A549 (cell line): ENCODE results near the gene UPK1A. TPM values are rescaled to one million over a fixed set of nuclear protein-coding genes. Genes with fewer than 3 reads are reported as not detected.
A peak's percentile ranks its signal among the peaks of the same experiment; 100 is the strongest.

Experiments used
- ATAC-seq, 2 experiments: fragments of 200-7000 bp in 1 of 2; fragments of >200 bp in 1 of 2; cut with Nextera tagmentation in 1 of 2; cut with Tn5 transposase in 1 of 2; 3 replicates each; pipeline versions ENCODE4 v1.8.0 to v1.9.1; 2018 to 2020; ENCODE audit warnings: mild to moderate bottlenecking in 1 of 2, moderate library complexity in 1 of 2
- CTCF ChIA-PET: fragments of 300-600 bp; sonication (Branson Sonifier 250); formaldehyde crosslinking; extraction: SDS; loops from one replicate; lab custom pipeline; 2021; ENCODE audit warnings: antibody characterized with exemption, inconsistent platforms; lab: Yijun Ruan, JAX
- POLR2A ChIA-PET: fragments of 350-600 bp; formaldehyde crosslinking; extraction: SDS; loops from one replicate; lab custom pipeline; 2021; ENCODE audit warnings: antibody characterized with exemption, inconsistent platforms; lab: Yijun Ruan, JAX
- DNase-seq, 2 experiments: peaks; one replicate each; pipeline versions ENCODE4 v3.0.0 to v3.0.0-alpha.2; 2011 to 2016; ENCODE audit warnings: low read depth in 1 of 2, low spot score in 1 of 2
- FAIRE-seq: peaks from 2 replicates; lab custom pipeline; 2011; peaks lifted over from hg19 to GRCh38; lab: Jason Lieb, UNC
- H3K27ac ChIP-seq, 2 experiments: fragments of >200 bp; sonication (Bioruptor Twin); formaldehyde crosslinking; 3 replicates each; pipeline ENCODE4 v1.5.1; 2016 to 2017
- H3K4me1 ChIP-seq: fragments of >200 bp; sonication (Bioruptor Twin); formaldehyde crosslinking; 3 replicates; pipeline ENCODE4 v1.6.1; 2016
- H3K4me2 ChIP-seq: fragments of >200 bp; sonication (Bioruptor Twin); formaldehyde crosslinking; 3 replicates; pipeline ENCODE4 v1.6.1; 2016
- H3K4me3 ChIP-seq: fragments of >200 bp; sonication (Bioruptor Twin); formaldehyde crosslinking; 3 replicates; pipeline ENCODE4 v1.5.1; 2016
- H3K9me3 ChIP-seq: fragments of >200 bp; sonication (Bioruptor Twin); formaldehyde crosslinking; 3 replicates; pipeline ENCODE4 v1.6.1; 2016
- BHLHE40 ChIP-seq: IDR thresholded peaks from 2 replicates; pipeline ENCODE4 v1.6.1; 2012; ENCODE audit warnings: low read depth, low read length, inconsistent platforms
- CBX8 ChIP-seq: fragments of 200-600 bp; sonication (generic); IDR thresholded peaks from 2 replicates; pipeline ENCODE4 v1.6.1; 2016
- EHMT2 ChIP-seq: fragments of 200-600 bp; sonication (generic); IDR thresholded peaks from 2 replicates; pipeline ENCODE4 v1.6.1; 2016; ENCODE audit warnings: antibody characterized with exemption, low read depth, mild to moderate bottlenecking, moderate library complexity
- EP300 ChIP-seq, 2 experiments: fragments of >200 bp; sonication (Bioruptor Twin); formaldehyde crosslinking; IDR thresholded peaks; 2 replicates in 1 of 2; 3 replicates in 1 of 2; pipeline ENCODE4 v1.6.1; 2016 to 2017
- ESRRA ChIP-seq: fragments of 150-350 bp; IDR thresholded peaks from 2 replicates; pipeline ENCODE4 v1.6.1; 2014; ENCODE audit warnings: mild to moderate bottlenecking, low read length, borderline replicate concordance
- FOSB ChIP-seq: fragments of 250-450 bp; sonication (Bioruptor Pico); IDR thresholded peaks from 2 replicates; pipeline ENCODE4 v1.5.0; 2020; ENCODE audit warnings: mild to moderate bottlenecking, moderate library complexity
- FOSL2 ChIP-seq, 2 experiments: fragments of 450-650 bp in 1 of 2; fragments of >200 bp in 1 of 2; sonication (Bioruptor Twin) in 1 of 2; formaldehyde crosslinking; IDR thresholded peaks; 2 replicates each; pipeline versions ENCODE4 v1.5.0 to v1.6.1; 2016 to 2020; ENCODE audit warnings: mild to moderate bottlenecking in 1 of 2, moderate library complexity in 1 of 2
- FOXS1 ChIP-seq: fragments of 250-450 bp; sonication (Bioruptor Pico); IDR thresholded peaks from 2 replicates; pipeline ENCODE4 v1.5.0; 2020; ENCODE audit warnings: mild to moderate bottlenecking, moderate library complexity
- HEYL ChIP-seq: fragments of 250-450 bp; sonication (Bioruptor Pico); IDR thresholded peaks from 2 replicates; pipeline ENCODE4 v1.8.0; 2021; ENCODE audit warnings: mild to moderate bottlenecking, moderate library complexity
- HOXB13 ChIP-seq: fragments of 250-450 bp; sonication (Bioruptor Pico); IDR thresholded peaks from 2 replicates; pipeline ENCODE4 v1.5.0; 2020; ENCODE audit warnings: low read depth, mild to moderate bottlenecking, moderate library complexity
- HOXB5 ChIP-seq: fragments of 250-450 bp; sonication (Bioruptor Pico); IDR thresholded peaks from 2 replicates; pipeline ENCODE4 v1.5.0; 2020; ENCODE audit warnings: mild to moderate bottlenecking, moderate library complexity
- JUN ChIP-seq, 2 experiments: fragments of >200 bp; sonication (Bioruptor Twin); formaldehyde crosslinking; IDR thresholded peaks; 2 replicates in 1 of 2; 3 replicates in 1 of 2; pipeline ENCODE4 v1.6.1; 2016 to 2017
- JUNB ChIP-seq: fragments of >200 bp; sonication (Bioruptor Twin); formaldehyde crosslinking; IDR thresholded peaks from 2 replicates; pipeline ENCODE4 v1.6.1; 2016
- KDM1A ChIP-seq: fragments of 200-600 bp; sonication (generic); IDR thresholded peaks from 2 replicates; pipeline ENCODE4 v1.6.1; 2016; ENCODE audit warnings: low read depth, mild to moderate bottlenecking
- MAFK ChIP-seq: fragments of 450-650 bp; IDR thresholded peaks from 2 replicates; pipeline ENCODE4 v1.6.1; 2014; ENCODE audit not compliant: partially characterized antibody
- MAZ ChIP-seq: fragments of 150-350 bp; IDR thresholded peaks from 2 replicates; pipeline ENCODE4 v1.6.1; 2014; ENCODE audit warnings: antibody characterized with exemption, low read depth, low read length, borderline replicate concordance
- NFE2L2 ChIP-seq: fragments of 150-350 bp; conservative IDR thresholded peaks from 2 replicates; pipeline ENCODE4 v1.6.1; 2014; ENCODE audit warnings: low read length
- NR3C1 ChIP-seq: fragments of >200 bp; sonication (Bioruptor Twin); formaldehyde crosslinking; IDR thresholded peaks from 3 replicates; pipeline ENCODE4 v1.6.1; 2017
- POLR2A ChIP-seq: IDR thresholded peaks from 2 replicates; pipeline ENCODE4 v1.6.1; 2012; ENCODE audit warnings: mild to moderate bottlenecking, low read length
- RAD21 ChIP-seq, 2 experiments: fragments of >200 bp in 1 of 2; sonication (Bioruptor Twin) in 1 of 2; formaldehyde crosslinking in 1 of 2; IDR thresholded peaks in 1 of 2; conservative IDR thresholded peaks in 1 of 2; 2 replicates in 1 of 2; 3 replicates in 1 of 2; pipeline ENCODE4 v1.6.1; 2012 to 2018; ENCODE audit warnings: inconsistent platforms in 1 of 2
- TFCP2L1 ChIP-seq: fragments of 250-450 bp; sonication (Bioruptor Pico); IDR thresholded peaks from 2 replicates; pipeline ENCODE4 v1.5.0; 2021; ENCODE audit warnings: mild to moderate bottlenecking
- TP53 ChIP-seq: fragments of 250-450 bp; sonication (Bioruptor Pico); IDR thresholded peaks from 2 replicates; pipeline ENCODE4 v1.5.0; 2021; ENCODE audit warnings: mild to moderate bottlenecking, moderate library complexity
- ZFP36 ChIP-seq: fragments of 450-650 bp; IDR thresholded peaks from 2 replicates; pipeline ENCODE4 v1.6.1; 2014; ENCODE audit warnings: borderline replicate concordance; ENCODE audit not compliant: partially characterized antibody
- WGBS: methylation state at CpG from one replicate; pipeline ENCODE4 v1.1.6; 2017; ENCODE audit errors: missing lambda C conversion rate; 5-methylcytosine and 5-hydroxymethylcytosine counted together
- polyA plus RNA-seq, 4 experiments: library from polyadenylated mRNA; depleted of rRNA in 3 of 4; stranded (reverse); fragments of >200 nt; fragmentation: RNase III in 1 of 4; extraction: RNeasy Plus Mini Kit Qiagen cat#74134 plus additional on column Dnase treatment in 1 of 4; gene quantifications; 2 replicates in 3 of 4; 3 replicates in 1 of 4; pipeline ENCODE4 v1.2.3, GENCODE V29; 2011 to 2017
- TF ChIP-seq, protein P1 (sequence below): fragments of >200 bp; sonication (Bioruptor Twin); formaldehyde crosslinking; IDR thresholded peaks from 3 replicates; pipeline ENCODE4 v1.6.1; 2016
- TF ChIP-seq, protein P2 (sequence below): IDR thresholded peaks from 2 replicates; pipeline ENCODE4 v1.6.1; 2012
- TF ChIP-seq, protein P3 (sequence below): fragments of 450-650 bp; IDR thresholded peaks from 2 replicates; pipeline ENCODE4 v1.6.1; 2014; ENCODE audit warnings: antibody characterized with exemption
- TF ChIP-seq, protein P4 (sequence below): IDR thresholded peaks from 2 replicates; pipeline ENCODE4 v1.6.1; 2012; ENCODE audit warnings: low read depth, borderline replicate concordance
- TF ChIP-seq, protein P5 (sequence below): fragments of 250-450 bp; sonication (Bioruptor Pico); IDR thresholded peaks from 2 replicates; pipeline ENCODE4 v1.5.0; 2020; ENCODE audit warnings: low read depth, mild to moderate bottlenecking, moderate library complexity

The UPK1A gene
- polyA plus RNA-seq, 2 of the 4 experiments (the other 2 are of a cell fraction): 0.44 to 0.78 TPM

DNA sequence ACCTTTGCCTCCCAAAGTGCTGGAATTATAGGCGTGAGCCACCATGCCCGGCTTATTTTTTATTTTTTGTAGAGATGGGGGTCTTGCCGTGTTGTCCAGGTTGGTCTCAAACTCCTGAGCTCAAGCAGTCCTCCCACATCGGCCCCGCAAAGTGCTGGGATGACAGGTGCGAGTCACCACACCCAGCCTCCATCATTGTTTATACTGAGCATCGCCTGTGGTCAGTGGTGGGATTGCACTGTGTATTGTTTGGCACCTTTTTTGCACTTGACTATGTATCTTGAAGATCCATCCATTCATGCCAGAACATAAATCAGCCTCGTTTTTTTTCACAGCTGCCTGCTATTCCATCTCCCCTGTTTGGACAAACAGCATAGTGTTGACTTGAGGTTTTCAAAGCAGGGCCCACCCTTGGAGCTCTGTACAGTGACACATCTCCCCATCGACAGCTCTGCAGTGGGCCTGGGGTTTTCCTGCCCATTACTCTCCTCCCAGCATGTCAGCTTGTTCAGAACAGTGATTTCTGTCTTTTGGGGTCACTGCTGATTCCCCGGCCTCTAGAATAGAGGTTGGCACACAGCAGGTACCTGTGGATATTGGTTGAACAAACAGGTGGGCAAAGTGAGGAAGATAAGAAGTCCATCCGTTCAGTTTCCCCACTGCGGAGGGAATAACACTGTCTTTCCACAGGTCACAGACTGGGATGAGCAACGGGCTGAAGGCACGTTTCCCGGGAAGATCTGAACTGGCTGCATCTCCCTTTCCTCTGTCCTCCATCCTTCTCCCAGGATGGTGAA is 8.2 kb upstream of the UPK1A start:
- POLR2A ChIA-PET: interaction anchor here (1.1 to 3.0 kb wide), 2 partner anchors 10 to 15 kb away, joined by 3 to 15 read pairs; partner anchors contain the start of gene COX6B1
- ATAC-seq (peak; percentile 91 to 94), FAIRE-seq (no peak), DNase-seq (peak; percentile 50 to 68)
- H3K27ac ChIP-seq: no peak overlapping the region
- WGBS: 80% methylated on average over 15 of the region's 15 CpGs
- H3K9me3 ChIP-seq: no peaks in the 10 kb centered on the region
- TF ChIP-seq TP53: no peak
- no peak for TF ChIP-seq FOXS1 (CRISPR knock-in tag)
- TF ChIP-seq RAD21 (conservative IDR thresholded peaks at IDR 0.05 in 1 of 2, IDR thresholded peaks at IDR 0.05 in 1 of 2): peak in 1 of 2 experiments; percentile 17; a peak in 1 of 5 replicates
- TF ChIP-seq MAFK: no peak
- TF ChIP-seq, protein P1, sequence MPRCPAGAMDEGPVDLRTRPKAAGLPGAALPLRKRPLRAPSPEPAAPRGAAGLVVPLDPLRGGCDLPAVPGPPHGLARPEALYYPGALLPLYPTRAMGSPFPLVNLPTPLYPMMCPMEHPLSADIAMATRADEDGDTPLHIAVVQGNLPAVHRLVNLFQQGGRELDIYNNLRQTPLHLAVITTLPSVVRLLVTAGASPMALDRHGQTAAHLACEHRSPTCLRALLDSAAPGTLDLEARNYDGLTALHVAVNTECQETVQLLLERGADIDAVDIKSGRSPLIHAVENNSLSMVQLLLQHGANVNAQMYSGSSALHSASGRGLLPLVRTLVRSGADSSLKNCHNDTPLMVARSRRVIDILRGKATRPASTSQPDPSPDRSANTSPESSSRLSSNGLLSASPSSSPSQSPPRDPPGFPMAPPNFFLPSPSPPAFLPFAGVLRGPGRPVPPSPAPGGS: no peak
- no peak for TF ChIP-seq NR3C1
- TF ChIP-seq TFCP2L1 (CRISPR knock-in tag): no peak
- TF ChIP-seq NFE2L2: no peak
- no peak for TF ChIP-seq KDM1A
- TF ChIP-seq CBX8: no peak
- TF ChIP-seq, protein P2, sequence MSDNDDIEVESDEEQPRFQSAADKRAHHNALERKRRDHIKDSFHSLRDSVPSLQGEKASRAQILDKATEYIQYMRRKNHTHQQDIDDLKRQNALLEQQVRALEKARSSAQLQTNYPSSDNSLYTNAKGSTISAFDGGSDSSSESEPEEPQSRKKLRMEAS: no peak
- TF ChIP-seq ZFP36: peak; percentile 1
- no peak for TF ChIP-seq HOXB13 (CRISPR knock-in tag)
- no peak for TF ChIP-seq MAZ
- TF ChIP-seq FOSB (CRISPR knock-in tag): no peak
- no peak for TF ChIP-seq HOXB5 (CRISPR knock-in tag)
- no peak for TF ChIP-seq HEYL (CRISPR knock-in tag)
- no peak for TF ChIP-seq ESRRA
- TF ChIP-seq FOSL2 (IDR thresholded peaks at IDR 0.05): no peak
- peak; percentile 54 for TF ChIP-seq FOSL2 (CRISPR knock-in tag; IDR thresholded peaks at IDR 0.05)
- no peak for TF ChIP-seq BHLHE40
- TF ChIP-seq, protein P3, sequence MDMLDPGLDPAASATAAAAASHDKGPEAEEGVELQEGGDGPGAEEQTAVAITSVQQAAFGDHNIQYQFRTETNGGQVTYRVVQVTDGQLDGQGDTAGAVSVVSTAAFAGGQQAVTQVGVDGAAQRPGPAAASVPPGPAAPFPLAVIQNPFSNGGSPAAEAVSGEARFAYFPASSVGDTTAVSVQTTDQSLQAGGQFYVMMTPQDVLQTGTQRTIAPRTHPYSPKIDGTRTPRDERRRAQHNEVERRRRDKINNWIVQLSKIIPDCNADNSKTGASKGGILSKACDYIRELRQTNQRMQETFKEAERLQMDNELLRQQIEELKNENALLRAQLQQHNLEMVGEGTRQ: no peak
- TF ChIP-seq, protein P4, sequence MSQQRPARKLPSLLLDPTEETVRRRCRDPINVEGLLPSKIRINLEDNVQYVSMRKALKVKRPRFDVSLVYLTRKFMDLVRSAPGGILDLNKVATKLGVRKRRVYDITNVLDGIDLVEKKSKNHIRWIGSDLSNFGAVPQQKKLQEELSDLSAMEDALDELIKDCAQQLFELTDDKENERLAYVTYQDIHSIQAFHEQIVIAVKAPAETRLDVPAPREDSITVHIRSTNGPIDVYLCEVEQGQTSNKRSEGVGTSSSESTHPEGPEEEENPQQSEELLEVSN: no peak
- H3K4me3 ChIP-seq: no peak overlapping the region
- no peaks in the 10 kb centered on the region for H3K4me1 ChIP-seq
- H3K4me2 ChIP-seq: no peak overlapping the region
- CTCF ChIA-PET: interaction anchor here (0.9 to 7.7 kb wide), 17 partner anchors 8 to 197 kb away, joined by 3 to 49 read pairs (median 4); partner anchors contain the start of gene COX6B1

DNA sequence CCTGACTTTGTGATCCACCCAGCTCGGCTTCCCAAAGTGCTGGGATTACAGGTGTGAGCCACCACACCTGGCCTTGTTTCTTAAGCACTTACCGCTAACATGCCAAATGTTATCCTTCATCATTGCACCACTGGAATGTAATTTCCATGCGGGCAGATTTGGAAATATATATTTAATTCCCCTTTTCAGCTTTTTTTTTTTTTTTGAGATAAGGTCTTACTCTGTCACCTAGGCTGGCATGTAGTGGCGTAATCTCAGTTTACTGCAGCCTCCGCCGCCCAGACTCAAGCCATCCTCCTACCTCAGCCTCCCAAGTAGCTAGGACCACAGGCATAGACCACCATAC is 4.3 kb upstream of the UPK1A start:
- Histone ChIP-seq H3K4me1 (no peaks in the 10 kb centered on the region), H3K4me3 (no peak overlapping the region), H3K9me3 (no peaks in the 10 kb centered on the region), H3K4me2 (no peak overlapping the region), H3K27ac (no peak overlapping the region)
- FAIRE-seq (no peak), ATAC-seq (no peak), DNase-seq (no peak)
- TF ChIP-seq JUNB (no peak), CBX8 (no peak), NR3C1 (no peak), JUN (IDR thresholded peaks at IDR 0.05) (no peak), HOXB13 (CRISPR knock-in tag) (no peak), HEYL (CRISPR knock-in tag) (no peak), EP300 (IDR thresholded peaks at IDR 0.05) (no peak), EHMT2 (no peak), MAZ (no peak), POLR2A (no peak)
- TF ChIP-seq, protein P4: no peak
- TF ChIP-seq, protein P5, sequence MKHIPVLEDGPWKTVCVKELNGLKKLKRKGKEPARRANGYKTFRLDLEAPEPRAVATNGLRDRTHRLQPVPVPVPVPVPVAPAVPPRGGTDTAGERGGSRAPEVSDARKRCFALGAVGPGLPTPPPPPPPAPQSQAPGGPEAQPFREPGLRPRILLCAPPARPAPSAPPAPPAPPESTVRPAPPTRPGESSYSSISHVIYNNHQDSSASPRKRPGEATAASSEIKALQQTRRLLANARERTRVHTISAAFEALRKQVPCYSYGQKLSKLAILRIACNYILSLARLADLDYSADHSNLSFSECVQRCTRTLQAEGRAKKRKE (CRISPR knock-in tag): no peak
- TF ChIP-seq, protein P3: no peak
- ChIA-PET CTCF (interaction anchor here (0.6 to 7.7 kb wide), 8 partner anchors 12 to 759 kb away, joined by 3 to 49 read pairs (median 4); partner anchors contain the start of gene COX6B1), POLR2A (interaction anchor here (1.4 to 2.5 kb wide), 2 partner anchors 12 to 14 kb away, joined by 4 to 8 read pairs; partner anchors contain the start of gene COX6B1)
- 93% methylated on average over 6 of the region's 6 CpGs for WGBS
